K562 (cell line): ENCODE results near the gene ROR2. TPM values are rescaled to one million over a fixed set of nuclear protein-coding genes. Genes with fewer than 3 reads are reported as not detected.

Experiments
- CAMTA2 ChIP-seq: fragments of 250-450 bp; sonication (Bioruptor Pico); conservative IDR thresholded peaks from 2 replicates; pipeline ENCODE4 v1.5.1; 2022
- CBX3 ChIP-seq, 2 experiments: IDR thresholded peaks; 1 replicate in 1 of 2; 2 replicates in 1 of 2; pipeline ENCODE4 v1.6.1; 2012; ENCODE audit warnings: inconsistent platforms in 2 of 2, low read length in 2 of 2, borderline replicate concordance in 1 of 2, control low read depth in 1 of 2
- CHD2 ChIP-seq: IDR thresholded peaks from 2 replicates; pipeline ENCODE4 v1.6.1; 2011; ENCODE audit warnings: low read depth, low read length
- KAT8 ChIP-seq: fragments of 450-650 bp; IDR thresholded peaks from 2 replicates; pipeline ENCODE4 v1.6.1; 2016; ENCODE audit warnings: low read depth, mild to moderate bottlenecking
- RAD21 ChIP-seq, 2 experiments: fragments of 250-450 bp in 1 of 2; fragments of 450-650 bp in 1 of 2; sonication (Bioruptor Pico) in 1 of 2; formaldehyde crosslinking in 1 of 2; IDR thresholded peaks in 1 of 2; conservative IDR thresholded peaks in 1 of 2; 2 replicates each; pipeline versions ENCODE4 v1.4.0 to v1.8.0; 2020 to 2022; ENCODE audit warnings: mild to moderate bottlenecking in 2 of 2, moderate library complexity in 1 of 2
- RAD51 ChIP-seq: fragments of 450-650 bp; IDR thresholded peaks from 2 replicates; pipeline ENCODE4 v1.7.1; 2016; ENCODE audit warnings: low read depth, mild to moderate bottlenecking, borderline replicate concordance
- TCF3 ChIP-seq: sonication (generic); formaldehyde crosslinking; IDR thresholded peaks from 2 replicates; pipeline ENCODE4 v1.4.0; 2020; ENCODE audit warnings: mild to moderate bottlenecking, missing genetic modification reagents
- ZBED1 ChIP-seq: IDR thresholded peaks from 2 replicates; pipeline ENCODE4 v1.6.1; 2014
- ZNF165 ChIP-seq: fragments of 250-450 bp; sonication (Bioruptor Pico); IDR thresholded peaks from 2 replicates; pipeline ENCODE4 v1.4.0; 2020; ENCODE audit warnings: borderline replicate concordance
- ZNF263 ChIP-seq: sonication (generic); formaldehyde crosslinking; IDR thresholded peaks from 2 replicates; pipeline ENCODE4 v1.8.0; 2022; ENCODE audit warnings: mild to moderate bottlenecking, missing genetic modification reagents, borderline replicate concordance
- polyA plus RNA-seq, 8 experiments: library from polyadenylated mRNA; depleted of rRNA in 4 of 8; stranded (reverse) in 5 of 8; unstranded in 3 of 8; fragments of >200 nt; fragmentation: Nextera tagmentation in 2 of 8; fragmentation: Illumina TruSeq in 1 of 8; extraction: Ambion mirVana in 2 of 8; extraction: Trizol in 1 of 8; gene quantifications; 2 replicates each; pipeline versions ENCODE4 v1.2.1 to v1.2.3, GENCODE V29; 2011 to 2014; ENCODE audit warnings: inconsistent platforms in 1 of 8, missing spikeins in 1 of 8
- total RNA-seq, 7 experiments: library from RNA; depleted of rRNA in 6 of 7; stranded (reverse); fragments of >200 nt in 6 of 7; fragmentation: Illumina TruSeq in 2 of 7; extraction: Trizol in 2 of 7; gene quantifications; 2 replicates each; pipeline versions ENCODE4 v1.2.1 to v1.2.3, GENCODE V29; 2011 to 2021; ENCODE audit warnings: low replicate concordance in 1 of 7
- TF ChIP-seq, protein P1 (sequence below): fragments of 250-450 bp; sonication (Bioruptor Pico); IDR thresholded peaks from 2 replicates; pipeline ENCODE4 v1.4.0; 2020
- TF ChIP-seq, protein P2 (sequence below): sonication (generic); formaldehyde crosslinking; IDR thresholded peaks from 2 replicates; pipeline ENCODE4 v1.8.1; 2022; ENCODE audit warnings: missing genetic modification reagents
- TF ChIP-seq, protein P3 (sequence below): fragments of 450-650 bp; formaldehyde crosslinking; conservative IDR thresholded peaks from 2 replicates; pipeline ENCODE4 v1.4.0; 2022; ENCODE audit warnings: mild to moderate bottlenecking, missing genetic modification characterization
- TF ChIP-seq, protein P4 (sequence below): sonication (generic); formaldehyde crosslinking; IDR thresholded peaks from 2 replicates; pipeline ENCODE4 v1.9.0; 2022; ENCODE audit warnings: mild to moderate bottlenecking, missing genetic modification reagents
- TF ChIP-seq, protein P5 (sequence below): fragments of 150-350 bp; IDR thresholded peaks from 2 replicates; pipeline ENCODE4 v1.6.1; 2014; ENCODE audit warnings: low read depth, mild to moderate bottlenecking, low read length, borderline replicate concordance

ROR2 gene
- total and polyA plus RNA-seq, 9 of the 15 experiments (the other 6 are each of a cell fraction or from before 2014, with no cell fraction given), result 5.6 to 33.8 (median 15.3) TPM

DNA sequence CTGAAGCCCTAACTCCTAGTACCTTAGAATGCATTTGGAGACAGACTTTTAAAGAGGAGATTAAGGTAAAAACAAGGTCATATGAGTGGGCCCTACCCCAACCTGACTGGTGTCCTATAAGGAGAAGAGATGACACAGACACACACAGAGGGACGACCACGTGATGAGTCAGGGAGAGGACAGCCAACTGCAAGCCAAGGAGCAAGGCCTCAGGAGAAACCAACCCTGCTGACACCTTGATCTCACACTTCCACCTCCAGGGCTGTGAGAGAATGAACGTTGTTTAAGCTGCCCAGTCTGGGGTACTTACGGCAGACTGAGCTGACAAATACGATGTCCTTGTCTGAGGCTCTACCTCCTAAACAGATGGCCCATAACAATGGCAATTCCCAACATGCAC, 93.6 kb downstream of the ROR2 start (continued):
- TF ChIP-seq, protein P1, sequence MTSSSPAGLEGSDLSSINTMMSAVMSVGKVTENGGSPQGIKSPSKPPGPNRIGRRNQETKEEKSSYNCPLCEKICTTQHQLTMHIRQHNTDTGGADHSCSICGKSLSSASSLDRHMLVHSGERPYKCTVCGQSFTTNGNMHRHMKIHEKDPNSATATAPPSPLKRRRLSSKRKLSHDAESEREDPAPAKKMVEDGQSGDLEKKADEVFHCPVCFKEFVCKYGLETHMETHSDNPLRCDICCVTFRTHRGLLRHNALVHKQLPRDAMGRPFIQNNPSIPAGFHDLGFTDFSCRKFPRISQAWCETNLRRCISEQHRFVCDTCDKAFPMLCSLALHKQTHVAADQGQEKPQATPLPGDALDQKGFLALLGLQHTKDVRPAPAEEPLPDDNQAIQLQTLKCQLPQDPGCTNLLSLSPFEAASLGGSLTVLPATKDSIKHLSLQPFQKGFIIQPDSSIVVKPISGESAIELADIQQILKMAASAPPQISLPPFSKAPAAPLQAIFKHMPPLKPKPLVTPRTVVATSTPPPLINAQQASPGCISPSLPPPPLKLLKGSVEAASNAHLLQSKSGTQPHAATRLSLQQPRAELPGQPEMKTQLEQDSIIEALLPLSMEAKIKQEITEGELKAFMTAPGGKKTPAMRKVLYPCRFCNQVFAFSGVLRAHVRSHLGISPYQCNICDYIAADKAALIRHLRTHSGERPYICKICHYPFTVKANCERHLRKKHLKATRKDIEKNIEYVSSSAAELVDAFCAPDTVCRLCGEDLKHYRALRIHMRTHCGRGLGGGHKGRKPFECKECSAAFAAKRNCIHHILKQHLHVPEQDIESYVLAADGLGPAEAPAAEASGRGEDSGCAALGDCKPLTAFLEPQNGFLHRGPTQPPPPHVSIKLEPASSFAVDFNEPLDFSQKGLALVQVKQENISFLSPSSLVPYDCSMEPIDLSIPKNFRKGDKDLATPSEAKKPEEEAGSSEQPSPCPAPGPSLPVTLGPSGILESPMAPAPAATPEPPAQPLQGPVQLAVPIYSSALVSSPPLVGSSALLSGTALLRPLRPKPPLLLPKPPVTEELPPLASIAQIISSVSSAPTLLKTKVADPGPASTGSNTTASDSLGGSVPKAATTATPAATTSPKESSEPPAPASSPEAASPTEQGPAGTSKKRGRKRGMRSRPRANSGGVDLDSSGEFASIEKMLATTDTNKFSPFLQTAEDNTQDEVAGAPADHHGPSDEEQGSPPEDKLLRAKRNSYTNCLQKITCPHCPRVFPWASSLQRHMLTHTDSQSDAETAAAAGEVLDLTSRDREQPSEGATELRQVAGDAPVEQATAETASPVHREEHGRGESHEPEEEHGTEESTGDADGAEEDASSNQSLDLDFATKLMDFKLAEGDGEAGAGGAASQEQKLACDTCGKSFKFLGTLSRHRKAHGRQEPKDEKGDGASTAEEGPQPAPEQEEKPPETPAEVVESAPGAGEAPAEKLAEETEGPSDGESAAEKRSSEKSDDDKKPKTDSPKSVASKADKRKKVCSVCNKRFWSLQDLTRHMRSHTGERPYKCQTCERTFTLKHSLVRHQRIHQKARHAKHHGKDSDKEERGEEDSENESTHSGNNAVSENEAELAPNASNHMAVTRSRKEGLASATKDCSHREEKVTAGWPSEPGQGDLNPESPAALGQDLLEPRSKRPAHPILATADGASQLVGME, result no peak
- no peak for TF ChIP-seq ZNF263 (CRISPR knock-in tag)
- TF ChIP-seq, protein P2, sequence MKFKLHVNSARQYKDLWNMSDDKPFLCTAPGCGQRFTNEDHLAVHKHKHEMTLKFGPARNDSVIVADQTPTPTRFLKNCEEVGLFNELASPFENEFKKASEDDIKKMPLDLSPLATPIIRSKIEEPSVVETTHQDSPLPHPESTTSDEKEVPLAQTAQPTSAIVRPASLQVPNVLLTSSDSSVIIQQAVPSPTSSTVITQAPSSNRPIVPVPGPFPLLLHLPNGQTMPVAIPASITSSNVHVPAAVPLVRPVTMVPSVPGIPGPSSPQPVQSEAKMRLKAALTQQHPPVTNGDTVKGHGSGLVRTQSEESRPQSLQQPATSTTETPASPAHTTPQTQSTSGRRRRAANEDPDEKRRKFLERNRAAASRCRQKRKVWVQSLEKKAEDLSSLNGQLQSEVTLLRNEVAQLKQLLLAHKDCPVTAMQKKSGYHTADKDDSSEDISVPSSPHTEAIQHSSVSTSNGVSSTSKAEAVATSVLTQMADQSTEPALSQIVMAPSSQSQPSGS (CRISPR knock-in tag), result no peak
- TF ChIP-seq RAD21 (CRISPR knock-in tag; conservative IDR thresholded peaks at IDR 0.05 in 1 of 2, IDR thresholded peaks at IDR 0.05 in 1 of 2), result peak in 1 of 2 experiments; percentile 20; a peak in 1 of 4 replicates
- TF ChIP-seq, protein P3, sequence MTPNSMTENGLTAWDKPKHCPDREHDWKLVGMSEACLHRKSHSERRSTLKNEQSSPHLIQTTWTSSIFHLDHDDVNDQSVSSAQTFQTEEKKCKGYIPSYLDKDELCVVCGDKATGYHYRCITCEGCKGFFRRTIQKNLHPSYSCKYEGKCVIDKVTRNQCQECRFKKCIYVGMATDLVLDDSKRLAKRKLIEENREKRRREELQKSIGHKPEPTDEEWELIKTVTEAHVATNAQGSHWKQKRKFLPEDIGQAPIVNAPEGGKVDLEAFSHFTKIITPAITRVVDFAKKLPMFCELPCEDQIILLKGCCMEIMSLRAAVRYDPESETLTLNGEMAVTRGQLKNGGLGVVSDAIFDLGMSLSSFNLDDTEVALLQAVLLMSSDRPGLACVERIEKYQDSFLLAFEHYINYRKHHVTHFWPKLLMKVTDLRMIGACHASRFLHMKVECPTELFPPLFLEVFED (CRISPR knock-in tag), result no peak
- no peak for TF ChIP-seq CHD2
- TF ChIP-seq, protein P4, sequence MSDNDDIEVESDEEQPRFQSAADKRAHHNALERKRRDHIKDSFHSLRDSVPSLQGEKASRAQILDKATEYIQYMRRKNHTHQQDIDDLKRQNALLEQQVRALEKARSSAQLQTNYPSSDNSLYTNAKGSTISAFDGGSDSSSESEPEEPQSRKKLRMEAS, result peak; percentile 36; the same call in 1 of the 2 replicates
- no peak for TF ChIP-seq TCF3
- no peak for TF ChIP-seq ZBED1
- TF ChIP-seq CAMTA2, result no peak
- TF ChIP-seq CBX3 (IDR thresholded peaks at IDR 0.05; ENCODE audit: borderline replicate concordance in 1 of 2, low read length in 2 of 2), result no peak
- peak; percentile 77; the same call in 1 of the 2 replicates for TF ChIP-seq RAD51
- TF ChIP-seq ZNF165, result no peak
- no peak for TF ChIP-seq KAT8
- TF ChIP-seq, protein P5, sequence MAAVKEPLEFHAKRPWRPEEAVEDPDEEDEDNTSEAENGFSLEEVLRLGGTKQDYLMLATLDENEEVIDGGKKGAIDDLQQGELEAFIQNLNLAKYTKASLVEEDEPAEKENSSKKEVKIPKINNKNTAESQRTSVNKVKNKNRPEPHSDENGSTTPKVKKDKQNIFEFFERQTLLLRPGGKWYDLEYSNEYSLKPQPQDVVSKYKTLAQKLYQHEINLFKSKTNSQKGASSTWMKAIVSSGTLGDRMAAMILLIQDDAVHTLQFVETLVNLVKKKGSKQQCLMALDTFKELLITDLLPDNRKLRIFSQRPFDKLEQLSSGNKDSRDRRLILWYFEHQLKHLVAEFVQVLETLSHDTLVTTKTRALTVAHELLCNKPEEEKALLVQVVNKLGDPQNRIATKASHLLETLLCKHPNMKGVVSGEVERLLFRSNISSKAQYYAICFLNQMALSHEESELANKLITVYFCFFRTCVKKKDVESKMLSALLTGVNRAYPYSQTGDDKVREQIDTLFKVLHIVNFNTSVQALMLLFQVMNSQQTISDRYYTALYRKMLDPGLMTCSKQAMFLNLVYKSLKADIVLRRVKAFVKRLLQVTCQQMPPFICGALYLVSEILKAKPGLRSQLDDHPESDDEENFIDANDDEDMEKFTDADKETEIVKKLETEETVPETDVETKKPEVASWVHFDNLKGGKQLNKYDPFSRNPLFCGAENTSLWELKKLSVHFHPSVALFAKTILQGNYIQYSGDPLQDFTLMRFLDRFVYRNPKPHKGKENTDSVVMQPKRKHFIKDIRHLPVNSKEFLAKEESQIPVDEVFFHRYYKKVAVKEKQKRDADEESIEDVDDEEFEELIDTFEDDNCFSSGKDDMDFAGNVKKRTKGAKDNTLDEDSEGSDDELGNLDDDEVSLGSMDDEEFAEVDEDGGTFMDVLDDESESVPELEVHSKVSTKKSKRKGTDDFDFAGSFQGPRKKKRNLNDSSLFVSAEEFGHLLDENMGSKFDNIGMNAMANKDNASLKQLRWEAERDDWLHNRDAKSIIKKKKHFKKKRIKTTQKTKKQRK, result no peak
